ENCODE results near the gene TRPC4AP.

- no peak for TF ChIP-seq CTCF (IDR thresholded peaks at IDR 0.05)
- no peak for TF ChIP-seq POLR2A (IDR thresholded peaks at IDR 0.05)
- no peak for TF ChIP-seq EP300 (IDR thresholded peaks at IDR 0.05)
Observed at GRCh38 chr20:35121186-35121585, 28.6 kb upstream of the TRPC4AP start.
